ENCODE results near the gene LACC1. TPM values are rescaled to one million over a fixed set of nuclear protein-coding genes. Genes with fewer than 3 reads are reported as not detected.

LACC1 gene
- total and polyA plus RNA-seq, 2 of the 13 experiments (the other 11 are each of a cell fraction or from before 2014, with no cell fraction given) = 0.92 to 1.7 TPM

- no peak for TF ChIP-seq ARID3A (IDR thresholded peaks at IDR 0.05; ENCODE audit: low read depth, low read length)
- TF ChIP-seq SCMH1 (CRISPR knock-in tag; IDR thresholded peaks at IDR 0.05; ENCODE audit: borderline replicate concordance) = no peak
- peak; percentile 96; the same call in 1 of the 2 replicates for TF ChIP-seq ZNF773 (CRISPR knock-in tag; IDR thresholded peaks at IDR 0.05; ENCODE audit: borderline replicate concordance)
- no peak for TF ChIP-seq FIP1L1 (IDR thresholded peaks at IDR 0.05; ENCODE audit: borderline replicate concordance, insufficient read depth, low read depth, low read length)
- TF ChIP-seq MIER3 (CRISPR knock-in tag; IDR thresholded peaks at IDR 0.05; ENCODE audit: borderline replicate concordance) = peak; percentile 47; the same call in 1 of the 2 replicates
- TF ChIP-seq HNRNPK (IDR thresholded peaks at IDR 0.05; ENCODE audit: low read depth, low read length, poor library complexity, severe bottlenecking) = peak; percentile 47
- TF ChIP-seq, protein P1, sequence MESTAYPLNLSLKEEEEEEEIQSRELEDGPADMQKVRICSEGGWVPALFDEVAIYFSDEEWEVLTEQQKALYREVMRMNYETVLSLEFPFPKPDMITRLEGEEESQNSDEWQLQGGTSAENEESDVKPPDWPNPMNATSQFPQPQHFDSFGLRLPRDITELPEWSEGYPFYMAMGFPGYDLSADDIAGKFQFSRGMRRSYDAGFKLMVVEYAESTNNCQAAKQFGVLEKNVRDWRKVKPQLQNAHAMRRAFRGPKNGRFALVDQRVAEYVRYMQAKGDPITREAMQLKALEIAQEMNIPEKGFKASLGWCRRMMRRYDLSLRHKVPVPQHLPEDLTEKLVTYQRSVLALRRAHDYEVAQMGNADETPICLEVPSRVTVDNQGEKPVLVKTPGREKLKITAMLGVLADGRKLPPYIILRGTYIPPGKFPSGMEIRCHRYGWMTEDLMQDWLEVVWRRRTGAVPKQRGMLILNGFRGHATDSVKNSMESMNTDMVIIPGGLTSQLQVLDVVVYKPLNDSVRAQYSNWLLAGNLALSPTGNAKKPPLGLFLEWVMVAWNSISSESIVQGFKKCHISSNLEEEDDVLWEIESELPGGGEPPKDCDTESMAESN (CRISPR knock-in tag; conservative IDR thresholded peaks at IDR 0.05) = peak; percentile 71
- no peak for TF ChIP-seq CBX2 (IDR thresholded peaks at IDR 0.05; ENCODE audit: low read depth, low read length)
- TF ChIP-seq CBX2 (CRISPR knock-in tag; IDR thresholded peaks at IDR 0.05; ENCODE audit: low read depth) = no peak
- TF ChIP-seq ZBTB25 (CRISPR knock-in tag; IDR thresholded peaks at IDR 0.05) = no peak
- TF ChIP-seq PHF21A (CRISPR knock-in tag; IDR thresholded peaks at IDR 0.05) = no peak
- peak; percentile 96 for TF ChIP-seq RNF2 (conservative IDR thresholded peaks at IDR 0.05; ENCODE audit: low read depth)
- TF ChIP-seq ZNF839 (CRISPR knock-in tag; IDR thresholded peaks at IDR 0.05; ENCODE audit: borderline replicate concordance) = no peak; the same call in 1 of the 2 replicates
- TF ChIP-seq ZBTB26 (CRISPR knock-in tag; IDR thresholded peaks at IDR 0.05; ENCODE audit: borderline replicate concordance) = no peak
- no peak for TF ChIP-seq MTA3 (CRISPR knock-in tag; IDR thresholded peaks at IDR 0.05)
- no peak for TF ChIP-seq MIXL1 (CRISPR knock-in tag; IDR thresholded peaks at IDR 0.05)
- peak; percentile 27; the same call in 1 of the 2 replicates for TF ChIP-seq NFE2 (CRISPR knock-in tag; IDR thresholded peaks at IDR 0.05)
- no peak; the same call in 1 of the 2 replicates for TF ChIP-seq ZNF235 (CRISPR knock-in tag; IDR thresholded peaks at IDR 0.05; ENCODE audit: borderline replicate concordance)
- peak; percentile 55 for TF ChIP-seq NFKBIZ (CRISPR knock-in tag; IDR thresholded peaks at IDR 0.05)
- TF ChIP-seq NR2F6 (IDR thresholded peaks at IDR 0.05) = no peak
- TF ChIP-seq NR2F6 (CRISPR knock-in tag; IDR thresholded peaks at IDR 0.05) = no peak
Measured at GRCh38 chr13:43878892-43879754, 581 bp upstream of the LACC1 start, which contains the start of gene CCDC122 (continued).

All from HepG2 (cell line).